H9 (cell line): Measurements from ENCODE around the gene LRRC40. TPM values are rescaled to one million over a fixed set of nuclear protein-coding genes. Genes with fewer than 3 reads are reported as not detected.

ENCODE experiments used
- DNase-seq: peaks from one replicate; pipeline ENCODE4 v3.0.0-alpha.2; 2017
- H2AFZ ChIP-seq: one replicate; pipeline ENCODE4 v1.6.1; 2013; ENCODE audit warnings: mild to moderate bottlenecking, low read length, control low read depth, moderate library complexity
- H2AK5ac ChIP-seq: 2 replicates; pipeline ENCODE4 v1.6.1; 2013; ENCODE audit warnings: low read length, control low read depth, mixed read lengths; ENCODE audit not compliant: insufficient read length
- H2BK120ac ChIP-seq: one replicate; pipeline ENCODE4 v1.6.1; 2013; ENCODE audit warnings: low read depth, mild to moderate bottlenecking, low read length, control low read depth, inconsistent platforms; ENCODE audit not compliant: poor library complexity, severe bottlenecking
- H2BK12ac ChIP-seq: 2 replicates; pipeline ENCODE4 v1.6.1; 2013; ENCODE audit warnings: low read length, control low read depth, mixed read lengths, low read depth; ENCODE audit not compliant: insufficient read length
- H2BK15ac ChIP-seq: 2 replicates; pipeline ENCODE4 v1.6.1; 2013; ENCODE audit warnings: low read depth, low read length, control low read depth
- H2BK20ac ChIP-seq: one replicate; pipeline ENCODE4 v1.6.1; 2013; ENCODE audit warnings: low read depth, mild to moderate bottlenecking, low read length, control low read depth, inconsistent platforms; ENCODE audit not compliant: poor library complexity, severe bottlenecking
- H2BK5ac ChIP-seq: 2 replicates; pipeline ENCODE4 v1.6.1; 2013; ENCODE audit warnings: low read length, control low read depth, mixed read lengths; ENCODE audit not compliant: insufficient read length
- H3K14ac ChIP-seq: 2 replicates; pipeline ENCODE4 v1.6.1; 2013; ENCODE audit warnings: low read length, control low read depth; ENCODE audit not compliant: insufficient read depth
- H3K18ac ChIP-seq: 2 replicates; pipeline ENCODE4 v1.6.1; 2013; ENCODE audit warnings: low read depth, mild to moderate bottlenecking, mixed read lengths, low read length, control low read depth; ENCODE audit not compliant: insufficient read length
- H3K23ac ChIP-seq: 2 replicates; pipeline ENCODE4 v1.6.1; 2013; ENCODE audit warnings: low read length, control low read depth, mixed read lengths, low read depth; ENCODE audit not compliant: insufficient read length
- H3K23me2 ChIP-seq: 2 replicates; pipeline ENCODE4 v1.6.1; 2013; ENCODE audit warnings: low read depth, mild to moderate bottlenecking, mixed read lengths, low read length, control low read depth; ENCODE audit not compliant: insufficient read length, poor library complexity, severe bottlenecking
- H3K27ac ChIP-seq: 2 replicates; pipeline ENCODE4 v1.5.1; 2013; ENCODE audit warnings: low read length, control low read depth, mixed read lengths, low read depth; ENCODE audit not compliant: insufficient read length
- H3K27me3 ChIP-seq: 2 replicates; pipeline ENCODE4 v1.6.1; 2013; ENCODE audit warnings: low read length, control low read depth, inconsistent platforms; ENCODE audit not compliant: insufficient read depth
- H3K4ac ChIP-seq: 2 replicates; pipeline ENCODE4 v1.6.1; 2013; ENCODE audit warnings: low read depth, mild to moderate bottlenecking, control low read depth, inconsistent platforms, low read length, moderate library complexity
- H3K4me1 ChIP-seq: 2 replicates; pipeline ENCODE4 v1.6.1; 2013; ENCODE audit warnings: low read length, control low read depth, inconsistent platforms; ENCODE audit not compliant: insufficient read depth
- H3K4me2 ChIP-seq: 2 replicates; pipeline ENCODE4 v1.6.1; 2013; ENCODE audit warnings: low read length, control low read depth, mixed read lengths; ENCODE audit not compliant: insufficient read length, insufficient read depth
- H3K56ac ChIP-seq: 2 replicates; pipeline ENCODE4 v1.6.1; 2013; ENCODE audit warnings: low read depth, mild to moderate bottlenecking, mixed read lengths, low read length, control low read depth; ENCODE audit not compliant: insufficient read length
- H3K79me1 ChIP-seq: 2 replicates; pipeline ENCODE4 v1.6.1; 2013; ENCODE audit warnings: low read depth, mild to moderate bottlenecking, moderate library complexity, low read length, control low read depth, inconsistent platforms; ENCODE audit not compliant: insufficient read depth, poor library complexity, severe bottlenecking
- H3K79me2 ChIP-seq: 2 replicates; pipeline ENCODE4 v1.6.1; 2013; ENCODE audit warnings: low read length, control low read depth, inconsistent platforms; ENCODE audit not compliant: insufficient read depth
- H3K9ac ChIP-seq: 2 replicates; pipeline ENCODE4 v1.6.1; 2013; ENCODE audit warnings: low read length, control low read depth, mixed read lengths; ENCODE audit not compliant: insufficient read length; ENCODE audit errors: extremely low read depth
- H3K9me3 ChIP-seq: one replicate; pipeline ENCODE4 v1.6.1; 2013; ENCODE audit warnings: low read depth, low read length, inconsistent platforms; ENCODE audit not compliant: control insufficient read depth
- H3T11ph ChIP-seq: one replicate; pipeline ENCODE4 v1.6.1; 2013; ENCODE audit warnings: mild to moderate bottlenecking, low read length, control low read depth, inconsistent platforms
- H4K20me1 ChIP-seq: one replicate; pipeline ENCODE4 v1.6.1; 2013; ENCODE audit not compliant: control insufficient read depth, insufficient read length, insufficient read depth
- H4K5ac ChIP-seq: 2 replicates; pipeline ENCODE4 v1.6.1; 2013; ENCODE audit warnings: low read depth, mild to moderate bottlenecking, mixed read lengths, low read length, control low read depth; ENCODE audit not compliant: insufficient read length
- H4K8ac ChIP-seq: replicated peaks from 2 replicates; pipeline ENCODE4 v1.6.1; 2013; ENCODE audit warnings: low read length, control low read depth, mixed read lengths, low read depth; ENCODE audit not compliant: insufficient read length
- H4K91ac ChIP-seq: 2 replicates; pipeline ENCODE4 v1.6.1; 2013; ENCODE audit warnings: low read depth, mild to moderate bottlenecking, moderate library complexity, mixed read lengths, low read length, control low read depth; ENCODE audit not compliant: insufficient read length
- H3K27ac Mint-ChIP-seq, 3 experiments: 2 replicates in 2 of 3; 3 replicates in 1 of 3; pipeline ENCODE4 v1.8.0; 2020 to 2021; ENCODE audit warnings: mixed read lengths in 3 of 3, mild to moderate bottlenecking in 1 of 3, moderate library complexity in 1 of 3
- H3K27me3 Mint-ChIP-seq: 2 replicates; pipeline ENCODE4 v1.8.0; 2021; ENCODE audit warnings: low read depth, mild to moderate bottlenecking, moderate library complexity, mixed read lengths
- H3K36me3 Mint-ChIP-seq, 3 experiments: 2 replicates in 2 of 3; 3 replicates in 1 of 3; pipeline ENCODE4 v1.8.0; 2020 to 2021; ENCODE audit warnings: low read depth in 3 of 3, mixed read lengths in 3 of 3; ENCODE audit not compliant: insufficient read depth in 1 of 3
- H3K4me1 Mint-ChIP-seq, 2 experiments: 2 replicates each; pipeline ENCODE4 v1.8.0; 2020; ENCODE audit warnings: mixed read lengths in 2 of 2
- H3K4me3 Mint-ChIP-seq, 2 experiments: 2 replicates in 1 of 2; 3 replicates in 1 of 2; pipeline ENCODE4 v1.8.0; 2020 to 2021; ENCODE audit warnings: mild to moderate bottlenecking in 2 of 2, mixed read lengths in 2 of 2, moderate library complexity in 1 of 2
- H3K9me3 Mint-ChIP-seq, 2 experiments: 2 replicates in 1 of 2; 3 replicates in 1 of 2; pipeline ENCODE4 v1.8.0; 2020; ENCODE audit warnings: mild to moderate bottlenecking in 2 of 2, mixed read lengths in 2 of 2, moderate library complexity in 1 of 2
- CTCF ChIP-seq: fragments of 200-600 bp; sonication (generic); conservative IDR thresholded peaks from 3 replicates; pipeline ENCODE4 v1.8.0; 2021; ENCODE audit warnings: antibody characterized with exemption, mild to moderate bottlenecking
- WGBS: extraction: QIAGEN DNeasy Blood & Tissue Kit; methylation state at CpG from one replicate; pipeline ENCODE4 v1.1.7; 2013; ENCODE audit warnings: missing lambda C conversion rate, low lambda C conversion rate, mixed read lengths; ENCODE audit not compliant: insufficient read length; ENCODE audit errors: extremely low coverage; 5-methylcytosine and 5-hydroxymethylcytosine counted together
- total RNA-seq: library from RNA; stranded (reverse); gene quantifications from 2 replicates; pipeline ENCODE4 v1.2.1, GENCODE V29; 2021

Gene LRRC40
- total RNA-seq, 1 experiment from 2014 or later = 27.6 TPM

GRCh38 chr1:70196333-70196732, 9.0 kb downstream of the LRRC40 start:
- no peak overlapping the region for H2AK5ac ChIP-seq
- H3K9me3 Mint-ChIP-seq = peaks cover 0 to 2% of the 10 kb centered on the region in 2 experiments; a peak in 1 of 5 replicates
- TF ChIP-seq CTCF = no peak

More at GRCh38 chr1:70196333-70196732, 9.0 kb downstream of the LRRC40 start:
- Histone ChIP-seq H3K14ac (no peak overlapping the region), H2BK15ac (no peak overlapping the region), H4K91ac (no peak overlapping the region), H3K79me2 (no peaks in the 10 kb centered on the region; the same call in 1 of the 2 replicates), H3K4me1 (no peaks in the 10 kb centered on the region), H3K23ac (no peak overlapping the region), H3K18ac (no peak overlapping the region), H3K79me1 (peaks cover under 1% of the 10 kb centered on the region), H3K27ac (no peak overlapping the region), H3T11ph (no peak overlapping the region), H2BK20ac (no peak overlapping the region), H2BK120ac (no peak overlapping the region), H4K8ac (no peak overlapping the region), H2BK5ac (no peak overlapping the region), H3K4ac (no peak overlapping the region), H3K23me2 (no peaks in the 10 kb centered on the region), H3K4me2 (no peak overlapping the region), H3K9ac (no peak overlapping the region), H4K5ac (no peak overlapping the region), H2BK12ac (no peak overlapping the region), H3K9me3 (no peaks in the 10 kb centered on the region), H3K27me3 (no peaks in the 10 kb centered on the region), H3K56ac (no peak overlapping the region), H2AFZ (no peak overlapping the region), H4K20me1 (no peaks in the 10 kb centered on the region)
- H3K4me1 Mint-ChIP-seq = no peaks in the 10 kb centered on the region
- no CpG with 5 or more reads among the region's 3 CpGs for WGBS
- H3K27me3 Mint-ChIP-seq = no peaks in the 10 kb centered on the region
- no peaks in the 10 kb centered on the region; a peak in 2 of 7 replicates for H3K36me3 Mint-ChIP-seq
- DNase-seq = no peak
- 0 out of 7 replicates have a peak overlapping the region, but pooled peaks of 1 of the 3 experiments have one; percentile 57 for H3K27ac Mint-ChIP-seq
- H3K4me3 Mint-ChIP-seq = no peak overlapping the region
